ENCODE results near the gene DNAJB1.
A peak's percentile ranks its signal among the peaks of the same experiment; 100 is the strongest.

Gene DNAJB1

GRCh38 chr19:14474827-14475226 is 43.4 kb downstream of the DNAJB1 start:
- no peak overlapping the region for H3K4me3 ChIP-seq (ENCODE audit: low read depth, low read length)

GRCh38 chr19:14473978-14474578 is 44.1 kb downstream of the DNAJB1 start:
- H3K4me3 ChIP-seq (ENCODE audit: low read depth, low read length): no peak overlapping the region

More at GRCh38 chr19:14474827-14475226, 43.4 kb downstream of the DNAJB1 start:
- TF ChIP-seq CTCF (IDR thresholded peaks at IDR 0.05; ENCODE audit: borderline replicate concordance, insufficient read depth, low read depth, low read length): no peak

DNA sequence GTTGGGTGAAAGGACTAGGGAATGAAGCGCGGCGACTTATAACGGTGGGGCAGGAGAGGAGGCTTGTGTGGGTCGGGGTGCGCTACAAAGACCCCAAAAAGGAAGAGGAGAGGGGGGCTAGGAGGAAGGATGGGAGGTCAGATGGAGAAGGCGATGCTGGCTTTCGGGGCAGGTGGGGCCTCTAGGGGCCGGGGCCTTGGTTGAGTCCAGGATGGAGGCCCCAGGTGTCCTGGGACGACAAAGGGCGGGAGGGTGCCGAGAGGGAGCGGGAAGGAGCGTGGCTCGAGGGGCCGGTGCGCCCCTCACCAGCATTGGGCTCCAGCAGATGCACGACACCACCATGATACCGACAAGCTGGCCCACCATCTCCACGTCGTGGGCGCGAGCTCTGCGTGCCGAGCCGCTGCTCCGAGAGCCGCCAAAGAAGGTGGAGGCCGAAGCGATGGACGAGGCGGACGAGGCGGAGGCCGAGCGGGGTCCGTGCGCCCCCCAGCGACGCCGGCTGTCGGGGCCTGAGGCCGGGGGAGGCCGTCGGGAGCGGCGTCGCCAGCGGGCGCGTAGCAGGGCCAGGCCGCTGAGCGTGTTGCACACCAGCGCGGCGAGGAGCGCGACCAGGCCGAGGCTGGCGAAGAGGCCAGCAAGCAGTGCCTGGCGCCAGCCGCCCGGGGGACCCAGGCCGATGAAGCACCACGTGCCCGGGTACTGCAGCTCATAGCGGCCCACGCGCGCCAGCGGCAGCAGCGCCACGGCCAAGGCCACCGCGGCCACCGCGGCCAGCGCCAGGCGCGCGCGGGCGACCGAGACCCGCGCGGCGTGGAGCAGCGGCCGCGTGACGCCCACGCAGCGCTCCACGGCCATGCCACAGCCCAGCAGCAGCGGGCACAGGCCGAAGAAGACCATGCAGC is 44.9 kb downstream of the DNAJB1 start:
- 0 out of 2 replicates have a peak, but pooled peaks have one; percentile 3 for TF ChIP-seq CTCF (IDR thresholded peaks at IDR 0.05; ENCODE audit: borderline replicate concordance, insufficient read depth, low read depth, low read length)
- no peak overlapping the region for H3K4me3 ChIP-seq (ENCODE audit: low read depth, low read length)

More at GRCh38 chr19:14473978-14474578, 44.1 kb downstream of the DNAJB1 start:
- TF ChIP-seq CTCF (IDR thresholded peaks at IDR 0.05; ENCODE audit: borderline replicate concordance, insufficient read depth, low read depth, low read length): no peak

GRCh38 chr19:14472202-14472938 is 45.8 kb downstream of the DNAJB1 start:
- TF ChIP-seq CTCF (IDR thresholded peaks at IDR 0.05; ENCODE audit: borderline replicate concordance, insufficient read depth, low read depth, low read length): peak; percentile 96
- no peak overlapping the region for H3K4me3 ChIP-seq (ENCODE audit: low read depth, low read length)

- no peak for TF ChIP-seq CTCF (IDR thresholded peaks at IDR 0.05; ENCODE audit: borderline replicate concordance, insufficient read depth, low read depth, low read length)
- no peak overlapping the region for H3K4me3 ChIP-seq (ENCODE audit: low read depth, low read length)
Observed at GRCh38 chr19:14471436-14472187, 46.6 kb downstream of the DNAJB1 start.

GRCh38 chr19:14470031-14470876 is 47.9 kb downstream of the DNAJB1 start:
- no peak overlapping the region for H3K4me3 ChIP-seq (ENCODE audit: low read depth, low read length)
- TF ChIP-seq CTCF (IDR thresholded peaks at IDR 0.05; ENCODE audit: borderline replicate concordance, insufficient read depth, low read depth, low read length): no peak
